HepG2 (cell line): ENCODE results near the gene CNKSR3. TPM values are rescaled to one million over a fixed set of nuclear protein-coding genes. Genes with fewer than 3 reads are reported as not detected.

Source experiments
- E2F2 ChIP-seq: sonication (generic); formaldehyde crosslinking; IDR thresholded peaks from 2 replicates; pipeline ENCODE4 v1.4.0; 2020; ENCODE audit warnings: missing genetic modification reagents, borderline replicate concordance
- ESRRA ChIP-seq: sonication (generic); formaldehyde crosslinking; IDR thresholded peaks from 2 replicates; pipeline ENCODE4 v1.5.1; 2020; ENCODE audit warnings: mild to moderate bottlenecking, low read depth, missing genetic modification reagents
- FOXK1 ChIP-seq: sonication (generic); formaldehyde crosslinking; IDR thresholded peaks from 2 replicates; pipeline ENCODE4 v1.4.0; 2020; ENCODE audit warnings: low read depth, missing genetic modification reagents, borderline replicate concordance
- KDM4B ChIP-seq: sonication (generic); formaldehyde crosslinking; IDR thresholded peaks from 2 replicates; pipeline ENCODE4 v1.4.0; 2020; ENCODE audit warnings: missing genetic modification reagents
- MAFK ChIP-seq, 2 experiments: IDR thresholded peaks in 1 of 2; conservative IDR thresholded peaks in 1 of 2; 2 replicates each; pipeline ENCODE4 v1.6.1; 2011; ENCODE audit warnings: improper control_type of control experiment in 2 of 2, low read length in 2 of 2
- NRL ChIP-seq: sonication (generic); formaldehyde crosslinking; IDR thresholded peaks from 2 replicates; pipeline ENCODE4 v1.5.0; 2020; ENCODE audit warnings: missing genetic modification reagents, mild to moderate bottlenecking, moderate library complexity, borderline replicate concordance
- PHF5A ChIP-seq: IDR thresholded peaks from one replicate; pipeline ENCODE4 v1.6.1; 2018; ENCODE audit warnings: low read depth, missing genetic modification reagents; ENCODE audit not compliant: unreplicated experiment
- PHF8 ChIP-seq: sonication (generic); formaldehyde crosslinking; IDR thresholded peaks from 2 replicates; pipeline ENCODE4 v1.5.0; 2020; ENCODE audit warnings: missing genetic modification reagents
- PITX1 ChIP-seq: sonication (generic); formaldehyde crosslinking; IDR thresholded peaks from 2 replicates; pipeline ENCODE4 v1.5.1; 2020; ENCODE audit warnings: mild to moderate bottlenecking, missing genetic modification reagents
- SP5 ChIP-seq: IDR thresholded peaks from 2 replicates; pipeline ENCODE4 v1.6.1; 2016; ENCODE audit warnings: low read depth, borderline replicate concordance
- STAT5B ChIP-seq: sonication (generic); formaldehyde crosslinking; IDR thresholded peaks from 2 replicates; pipeline ENCODE4 v1.4.0; 2020; ENCODE audit warnings: missing genetic modification reagents
- TCF7L2 ChIP-seq: IDR thresholded peaks from 2 replicates; pipeline ENCODE4 v1.6.1; 2011; ENCODE audit warnings: mild to moderate bottlenecking, low read depth, low read length, moderate library complexity
- ZFP36L1 ChIP-seq: sonication (generic); formaldehyde crosslinking; IDR thresholded peaks from 2 replicates; pipeline ENCODE4 v1.8.0; 2022; ENCODE audit warnings: mild to moderate bottlenecking, missing genetic modification reagents, moderate library complexity
- ZNF557 ChIP-seq: sonication (generic); formaldehyde crosslinking; IDR thresholded peaks from 2 replicates; pipeline ENCODE4 v1.4.0; 2020; ENCODE audit warnings: missing genetic modification reagents
- ZNF574 ChIP-seq: sonication (generic); formaldehyde crosslinking; IDR thresholded peaks from 2 replicates; pipeline ENCODE4 v1.4.0; 2020; ENCODE audit warnings: missing genetic modification reagents
- ZNF597 ChIP-seq: sonication (generic); formaldehyde crosslinking; IDR thresholded peaks from 2 replicates; pipeline ENCODE4 v1.5.0; 2020; ENCODE audit warnings: missing genetic modification reagents
- ZNF614 ChIP-seq: IDR thresholded peaks from 2 replicates; pipeline ENCODE4 v1.6.1; 2018; ENCODE audit warnings: missing biosample characterization, missing genetic modification reagents, inconsistent platforms, borderline replicate concordance
- ZNF737 ChIP-seq: sonication (generic); formaldehyde crosslinking; IDR thresholded peaks from 2 replicates; pipeline ENCODE4 v1.5.0; 2020; ENCODE audit warnings: missing genetic modification reagents, mild to moderate bottlenecking, borderline replicate concordance
- polyA plus RNA-seq, 8 experiments: library from polyadenylated mRNA; depleted of rRNA in 3 of 8; stranded (reverse) in 7 of 8; unstranded in 1 of 8; fragments of >200 nt; fragmentation: Illumina TruSeq in 4 of 8; extraction: Trizol in 4 of 8; gene quantifications; 2 replicates each; pipeline versions ENCODE4 v1.2.1 to v1.2.3, GENCODE V29; 2011 to 2016; ENCODE audit warnings: low read depth in 4 of 8, missing spikeins in 1 of 8, mixed read lengths in 1 of 8; ENCODE audit not compliant: insufficient read depth in 1 of 8
- total RNA-seq, 5 experiments: library from RNA; depleted of rRNA; stranded (reverse); fragments of >200 nt; fragmentation: Illumina TruSeq; extraction: Trizol; gene quantifications; 2 replicates each; pipeline ENCODE4 v1.2.3, GENCODE V29; 2016; ENCODE audit warnings: low read depth in 1 of 5
- TF ChIP-seq, protein P1 (sequence below): conservative IDR thresholded peaks from 2 replicates; pipeline ENCODE4 v1.6.1; 2018; ENCODE audit warnings: missing genetic modification reagents
- TF ChIP-seq, protein P2 (sequence below): sonication (generic); formaldehyde crosslinking; IDR thresholded peaks from 2 replicates; pipeline ENCODE4 v1.4.0; 2020; ENCODE audit warnings: missing genetic modification reagents

Gene CNKSR3
- total and polyA plus RNA-seq, 2 of the 13 experiments (the other 11 are each of a cell fraction or from before 2014, with no cell fraction given) = 9.2 to 38.6 TPM

- TF ChIP-seq, protein P1, sequence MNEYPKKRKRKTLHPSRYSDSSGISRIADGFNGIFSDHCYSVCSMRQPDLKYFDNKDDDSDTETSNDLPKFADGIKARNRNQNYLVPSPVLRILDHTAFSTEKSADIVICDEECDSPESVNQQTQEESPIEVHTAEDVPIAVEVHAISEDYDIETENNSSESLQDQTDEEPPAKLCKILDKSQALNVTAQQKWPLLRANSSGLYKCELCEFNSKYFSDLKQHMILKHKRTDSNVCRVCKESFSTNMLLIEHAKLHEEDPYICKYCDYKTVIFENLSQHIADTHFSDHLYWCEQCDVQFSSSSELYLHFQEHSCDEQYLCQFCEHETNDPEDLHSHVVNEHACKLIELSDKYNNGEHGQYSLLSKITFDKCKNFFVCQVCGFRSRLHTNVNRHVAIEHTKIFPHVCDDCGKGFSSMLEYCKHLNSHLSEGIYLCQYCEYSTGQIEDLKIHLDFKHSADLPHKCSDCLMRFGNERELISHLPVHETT (CRISPR knock-in tag) = peak; percentile 84
- TF ChIP-seq ZFP36L1 (CRISPR knock-in tag) = no peak
- peak; percentile 63; the same call in 1 of the 2 replicates for TF ChIP-seq ZNF614 (CRISPR knock-in tag)
- TF ChIP-seq ESRRA (CRISPR knock-in tag) = 0 out of 2 replicates have a peak, but pooled peaks have one; percentile 73
- TF ChIP-seq STAT5B (CRISPR knock-in tag) = 0 out of 2 replicates have a peak, but pooled peaks have one; percentile 28
- 0 out of 2 replicates have a peak, but pooled peaks have one; percentile 70 for TF ChIP-seq NRL
- TF ChIP-seq TCF7L2 = no peak
- peak; percentile 91 for TF ChIP-seq SP5 (CRISPR knock-in tag)
- no peak; the same call in 1 of the 2 replicates for TF ChIP-seq FOXK1 (CRISPR knock-in tag)
- TF ChIP-seq E2F2 (CRISPR knock-in tag) = peak; percentile 46; the same call in 1 of the 2 replicates
- TF ChIP-seq PITX1 = no peak; the same call in 1 of the 2 replicates
- peak; percentile 81 for TF ChIP-seq PHF8 (CRISPR knock-in tag)
- peak; percentile 82; the same call in 1 of the 2 replicates for TF ChIP-seq KDM4B (CRISPR knock-in tag)
- TF ChIP-seq MAFK (conservative IDR thresholded peaks at IDR 0.05 in 1 of 2, IDR thresholded peaks at IDR 0.05 in 1 of 2; ENCODE audit: low read length in 2 of 2) = no peak
- TF ChIP-seq, protein P2, sequence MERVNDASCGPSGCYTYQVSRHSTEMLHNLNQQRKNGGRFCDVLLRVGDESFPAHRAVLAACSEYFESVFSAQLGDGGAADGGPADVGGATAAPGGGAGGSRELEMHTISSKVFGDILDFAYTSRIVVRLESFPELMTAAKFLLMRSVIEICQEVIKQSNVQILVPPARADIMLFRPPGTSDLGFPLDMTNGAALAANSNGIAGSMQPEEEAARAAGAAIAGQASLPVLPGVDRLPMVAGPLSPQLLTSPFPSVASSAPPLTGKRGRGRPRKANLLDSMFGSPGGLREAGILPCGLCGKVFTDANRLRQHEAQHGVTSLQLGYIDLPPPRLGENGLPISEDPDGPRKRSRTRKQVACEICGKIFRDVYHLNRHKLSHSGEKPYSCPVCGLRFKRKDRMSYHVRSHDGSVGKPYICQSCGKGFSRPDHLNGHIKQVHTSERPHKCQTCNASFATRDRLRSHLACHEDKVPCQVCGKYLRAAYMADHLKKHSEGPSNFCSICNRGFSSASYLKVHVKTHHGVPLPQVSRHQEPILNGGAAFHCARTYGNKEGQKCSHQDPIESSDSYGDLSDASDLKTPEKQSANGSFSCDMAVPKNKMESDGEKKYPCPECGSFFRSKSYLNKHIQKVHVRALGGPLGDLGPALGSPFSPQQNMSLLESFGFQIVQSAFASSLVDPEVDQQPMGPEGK (CRISPR knock-in tag) = peak; percentile 84
- TF ChIP-seq PHF5A (CRISPR knock-in tag) = peak; percentile 41
- peak; percentile 64 for TF ChIP-seq ZNF574 (CRISPR knock-in tag)
- TF ChIP-seq ZNF597 = no peak
- peak; percentile 69; the same call in 1 of the 2 replicates for TF ChIP-seq ZNF557 (CRISPR knock-in tag)
- no peak for TF ChIP-seq ZNF737
Observed at GRCh38 chr6:154510144-154510905, at the start of gene CNKSR3 (continued).
